Mesenchymal stem cell (in vitro differentiated cells and primary cell): ENCODE measurements around the gene JADE3.

Experiments
- DNase-seq: peaks from one replicate; pipeline ENCODE4 v3.0.0-alpha.2; 2013
- H2AFZ ChIP-seq: one replicate; pipeline ENCODE4 v1.6.1; 2013; ENCODE audit warnings: low read depth, mild to moderate bottlenecking, control low read depth, inconsistent platforms, low read length, moderate library complexity
- H2AK5ac ChIP-seq: 2 replicates; pipeline ENCODE4 v1.6.1; 2013; ENCODE audit warnings: low read length, moderate library complexity, mild to moderate bottlenecking, inconsistent platforms; ENCODE audit not compliant: severe bottlenecking
- H2BK120ac ChIP-seq: one replicate; pipeline ENCODE4 v1.6.1; 2013; ENCODE audit warnings: low read depth, mild to moderate bottlenecking, inconsistent platforms, low read length, moderate library complexity
- H2BK12ac ChIP-seq, 2 experiments: one replicate each; pipeline ENCODE4 v1.6.1; 2013; ENCODE audit warnings: inconsistent platforms in 2 of 2, low read length in 2 of 2, mild to moderate bottlenecking in 2 of 2, moderate library complexity in 2 of 2, control low read depth in 1 of 2
- H2BK15ac ChIP-seq: one replicate; pipeline ENCODE4 v1.6.1; 2013; ENCODE audit warnings: mild to moderate bottlenecking, low read depth, inconsistent platforms; ENCODE audit not compliant: poor library complexity, severe bottlenecking
- H2BK5ac ChIP-seq: 2 replicates; pipeline ENCODE4 v1.6.1; 2013; ENCODE audit warnings: low read depth, mild to moderate bottlenecking, low read length, control low read depth, inconsistent platforms; ENCODE audit not compliant: poor library complexity, severe bottlenecking
- H3K14ac ChIP-seq, 2 experiments: one replicate each; pipeline ENCODE4 v1.6.1; 2013; ENCODE audit warnings: inconsistent platforms in 2 of 2, low read length in 2 of 2, control low read depth in 1 of 2, mild to moderate bottlenecking in 1 of 2, moderate library complexity in 1 of 2
- H3K18ac ChIP-seq, 2 experiments: one replicate each; pipeline ENCODE4 v1.6.1; 2013; ENCODE audit warnings: inconsistent platforms in 2 of 2, low read length in 2 of 2, control low read depth in 1 of 2, low read depth in 1 of 2, mild to moderate bottlenecking in 1 of 2
- H3K23ac ChIP-seq, 2 experiments: one replicate each; pipeline ENCODE4 v1.6.1; 2013; ENCODE audit warnings: inconsistent platforms in 2 of 2, low read length in 2 of 2, mild to moderate bottlenecking in 2 of 2, moderate library complexity in 2 of 2, control low read depth in 1 of 2
- H3K27ac ChIP-seq: 2 replicates; pipeline ENCODE4 v1.5.1; 2013; ENCODE audit warnings: mild to moderate bottlenecking, moderate library complexity, low read length, control low read depth, inconsistent platforms; ENCODE audit not compliant: poor library complexity, severe bottlenecking
- H3K27me3 ChIP-seq, 2 experiments: 2 replicates each; pipeline versions ENCODE4 v1.6.1 to v1.7.0; 2013; ENCODE audit warnings: low read length in 2 of 2, mild to moderate bottlenecking in 2 of 2, moderate library complexity in 2 of 2, control low read depth in 1 of 2, inconsistent platforms in 1 of 2; ENCODE audit not compliant: control insufficient read depth in 1 of 2, insufficient read depth in 1 of 2
- H3K36me3 ChIP-seq, 2 experiments: 2 replicates each; pipeline versions ENCODE4 v1.6.1 to v1.7.0; 2013; ENCODE audit warnings: low read length in 2 of 2, control low read depth in 1 of 2, inconsistent platforms in 1 of 2, low read depth in 1 of 2, mild to moderate bottlenecking in 1 of 2; ENCODE audit not compliant: insufficient read depth in 2 of 2, control insufficient read depth in 1 of 2
- H3K4ac ChIP-seq, 2 experiments: one replicate each; pipeline ENCODE4 v1.6.1; 2013; ENCODE audit warnings: inconsistent platforms in 2 of 2, low read length in 2 of 2, mild to moderate bottlenecking in 2 of 2, moderate library complexity in 2 of 2, control low read depth in 1 of 2, low read depth in 1 of 2
- H3K4me1 ChIP-seq: 2 replicates; pipeline ENCODE4 v1.6.1; 2013; ENCODE audit warnings: low read depth, low read length, control low read depth; ENCODE audit not compliant: control insufficient read depth, insufficient read depth
- H3K4me2 ChIP-seq: 2 replicates; pipeline ENCODE4 v1.6.1; 2013; ENCODE audit warnings: low read length, mild to moderate bottlenecking, inconsistent platforms; ENCODE audit not compliant: poor library complexity, severe bottlenecking
- H3K4me3 ChIP-seq, 2 experiments: 2 replicates each; pipeline versions ENCODE4 v1.5.1 to v1.7.0; 2013; ENCODE audit warnings: low read length in 2 of 2, mild to moderate bottlenecking in 2 of 2, control low read depth in 1 of 2, low read depth in 1 of 2; ENCODE audit not compliant: insufficient read depth in 1 of 2
- H3K79me1 ChIP-seq: replicated peaks from 2 replicates; pipeline ENCODE4 v1.6.1; 2013; ENCODE audit warnings: mild to moderate bottlenecking, control low read depth, low read length, inconsistent platforms; ENCODE audit not compliant: poor library complexity, severe bottlenecking
- H3K9ac ChIP-seq: 2 replicates; pipeline ENCODE4 v1.7.0; 2013; ENCODE audit warnings: mild to moderate bottlenecking, low read length, moderate library complexity
- H3K9me3 ChIP-seq: 2 replicates; pipeline ENCODE4 v1.7.0; 2013; ENCODE audit warnings: mild to moderate bottlenecking, low read length; ENCODE audit not compliant: control insufficient read depth
- H4K8ac ChIP-seq: one replicate; pipeline ENCODE4 v1.6.1; 2013; ENCODE audit warnings: inconsistent platforms, mild to moderate bottlenecking, low read length, moderate library complexity
- H4K91ac ChIP-seq: one replicate; pipeline ENCODE4 v1.6.1; 2013; ENCODE audit warnings: mild to moderate bottlenecking, low read length, inconsistent platforms
- WGBS: methylation state at CpG from one replicate; pipeline ENCODE4 v1.1.7; 2013; ENCODE audit warnings: mixed read lengths; 5-methylcytosine and 5-hydroxymethylcytosine counted together

The JADE3 gene

GRCh38 chrX:47068720-47069119, 156.5 kb downstream of the JADE3 start:
- Histone ChIP-seq H3K9ac (no peak overlapping the region), H2BK5ac (no peak overlapping the region), H2AK5ac (no peak overlapping the region), H3K4me3 (no peak overlapping the region), H3K4ac (no peak overlapping the region), H3K4me1 (no peaks in the 10 kb centered on the region), H3K27me3 (peaks cover 0 to 15% of the 10 kb centered on the region in 2 experiments), H3K9me3 (no peaks in the 10 kb centered on the region), H3K4me2 (no peak overlapping the region), H2AFZ (no peak overlapping the region), H4K8ac (no peak overlapping the region), H2BK120ac (no peak overlapping the region), H3K79me1 (no peaks in the 10 kb centered on the region), H3K27ac (no peak overlapping the region), H2BK12ac (no peak overlapping the region), H3K14ac (no peak overlapping the region), H3K23ac (no peak overlapping the region), H2BK15ac (no peak overlapping the region), H3K18ac (no peak overlapping the region), H4K91ac (no peak overlapping the region), H3K36me3 (no peaks in the 10 kb centered on the region)
- DNase-seq: no peak

- no peak within 1 kb of the TSS for H3K27ac ChIP-seq
- no peak within 1 kb of the TSS for H3K18ac ChIP-seq
- no peak within 1 kb of the TSS for H4K8ac ChIP-seq
- H4K91ac ChIP-seq: no peak within 1 kb of the TSS
- no peaks in the 10 kb centered on the region for H3K36me3 ChIP-seq
- H2AFZ ChIP-seq: no peak within 1 kb of the TSS
- H2AK5ac ChIP-seq: no peak within 1 kb of the TSS
- WGBS: 37% methylated on average over 40 of the region's 59 CpGs
- H3K4me2 ChIP-seq: peak within 1 kb of the TSS; percentile 70
- no peak within 1 kb of the TSS for H2BK12ac ChIP-seq
- no peak within 1 kb of the TSS for H3K4ac ChIP-seq
- H2BK15ac ChIP-seq: no peak within 1 kb of the TSS
- no peak within 1 kb of the TSS for H3K23ac ChIP-seq
- no peak within 1 kb of the TSS for H2BK120ac ChIP-seq
- no peak within 1 kb of the TSS for H2BK5ac ChIP-seq
- no peak for DNase-seq
- peak within 1 kb of the TSS; percentile 69 for H3K9ac ChIP-seq
- H3K14ac ChIP-seq: no peak within 1 kb of the TSS
- H3K4me3 ChIP-seq: peak within 1 kb of the TSS in 1 of 2 experiments; percentile 44
- peaks cover 0 to 21% of the 10 kb centered on the region in 2 experiments for H3K27me3 ChIP-seq
- H3K79me1 ChIP-seq: no peaks in the 10 kb centered on the region
- H3K4me1 ChIP-seq: peaks cover 5% of the 10 kb centered on the region
- H3K9me3 ChIP-seq: no peaks in the 10 kb centered on the region
These were observed 166.2 kb downstream of the JADE3 start, which contains the start of gene RGN for GRCh38 chrX:47078129-47079043. RGN (plus strand) TSS chrX:47078443; CDS start chrX:47081145, 2,702 bp downstream.

DNA sequence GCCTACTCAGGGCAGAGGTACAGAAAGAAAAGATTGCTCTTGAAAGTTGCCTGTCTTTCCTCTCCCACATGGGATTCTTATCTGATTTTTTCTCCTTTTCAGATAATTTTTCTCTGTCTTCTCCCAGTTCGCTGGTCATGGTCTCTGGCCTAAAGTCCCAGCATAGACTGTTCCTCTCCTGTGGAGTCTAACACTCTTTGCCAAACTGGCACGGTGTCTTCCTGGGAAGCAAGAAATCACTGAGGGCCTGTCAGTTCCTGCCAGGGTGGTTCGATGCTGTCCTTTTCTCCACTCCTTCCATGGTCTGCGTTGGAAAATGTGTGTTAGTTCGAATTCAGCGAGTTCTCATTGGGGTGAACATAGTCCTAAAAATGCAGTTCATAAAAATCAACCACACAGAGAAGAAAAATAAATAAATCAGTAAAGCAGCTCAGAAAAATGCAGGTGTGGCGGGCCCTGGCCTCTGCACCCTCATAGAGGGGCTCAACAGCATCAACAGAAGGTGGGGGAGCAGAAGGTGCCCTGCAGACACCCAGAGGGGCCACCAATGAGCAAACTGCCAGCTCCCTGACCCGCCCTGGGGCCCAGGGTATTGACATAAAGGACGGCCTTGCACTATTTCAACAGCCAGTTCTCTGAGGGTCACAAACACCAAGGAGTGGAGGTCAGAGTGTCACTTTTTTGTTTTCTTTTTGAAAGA, 168.1 kb downstream of the JADE3 start:
- WGBS: 97% methylated on average over 5 of the region's 9 CpGs
- Histone ChIP-seq H2BK120ac (no peak overlapping the region), H2BK12ac (no peak overlapping the region), H3K4me3 (no peak overlapping the region), H4K91ac (no peak overlapping the region), H3K14ac (no peak overlapping the region), H3K27ac (no peak overlapping the region), H3K9me3 (no peaks in the 10 kb centered on the region), H2AK5ac (no peak overlapping the region), H4K8ac (no peak overlapping the region), H3K23ac (no peak overlapping the region), H3K4me1 (peaks cover 5% of the 10 kb centered on the region), H2AFZ (no peak overlapping the region), H3K18ac (no peak overlapping the region), H3K27me3 (peaks cover 0 to 21% of the 10 kb centered on the region in 2 experiments), H2BK15ac (no peak overlapping the region), H2BK5ac (no peak overlapping the region), H3K36me3 (no peaks in the 10 kb centered on the region), H3K9ac (no peak overlapping the region), H3K4ac (no peak overlapping the region), H3K79me1 (no peaks in the 10 kb centered on the region), H3K4me2 (no peak overlapping the region)
- no peak for DNase-seq

- H3K27me3 ChIP-seq: peaks cover 0 to 21% of the 10 kb centered on the region in 2 experiments
- H2BK12ac ChIP-seq: no peak overlapping the region
- H3K18ac ChIP-seq: no peak overlapping the region
- no peak overlapping the region for H3K4me3 ChIP-seq
- H3K9ac ChIP-seq: no peak overlapping the region
- H4K91ac ChIP-seq: no peak overlapping the region
- no peaks in the 10 kb centered on the region for H3K79me1 ChIP-seq
- no peak overlapping the region for H3K4me2 ChIP-seq
- H2AFZ ChIP-seq: no peak overlapping the region
- no peaks in the 10 kb centered on the region for H3K9me3 ChIP-seq
- no peak overlapping the region for H3K23ac ChIP-seq
- H2BK15ac ChIP-seq: no peak overlapping the region
- WGBS: 78% methylated on average over 1 of the region's 5 CpGs
- H2BK120ac ChIP-seq: no peak overlapping the region
- no peaks in the 10 kb centered on the region for H3K36me3 ChIP-seq
- H3K14ac ChIP-seq: no peak overlapping the region
- peaks cover 5% of the 10 kb centered on the region for H3K4me1 ChIP-seq
- no peak for DNase-seq
- no peak overlapping the region for H3K4ac ChIP-seq
- no peak overlapping the region for H2BK5ac ChIP-seq
- H3K27ac ChIP-seq: no peak overlapping the region
- H2AK5ac ChIP-seq: no peak overlapping the region
- no peak overlapping the region for H4K8ac ChIP-seq
These were observed 168.7 kb downstream of the JADE3 start for GRCh38 chrX:47080915-47081236.
